Measurements from ENCODE around the gene NANOS2.
"Not testable (repeated sequence)": the region's sequence is repeated elsewhere in the genome, so short reads cannot be mapped to it uniquely, and the experiment has no call there.

The NANOS2 gene

GRCh38 chr19:45874620-45874966, 40.0 kb downstream of the NANOS2 start:
- H3K4me3 ChIP-seq (ENCODE audit: low read depth, low read length) = no peak overlapping the region
- DNase-seq (ENCODE audit: low read depth) = no peak
- no peak for TF ChIP-seq CTCF (conservative IDR thresholded peaks at IDR 0.05; ENCODE audit: low read depth, low read length)

DNA sequence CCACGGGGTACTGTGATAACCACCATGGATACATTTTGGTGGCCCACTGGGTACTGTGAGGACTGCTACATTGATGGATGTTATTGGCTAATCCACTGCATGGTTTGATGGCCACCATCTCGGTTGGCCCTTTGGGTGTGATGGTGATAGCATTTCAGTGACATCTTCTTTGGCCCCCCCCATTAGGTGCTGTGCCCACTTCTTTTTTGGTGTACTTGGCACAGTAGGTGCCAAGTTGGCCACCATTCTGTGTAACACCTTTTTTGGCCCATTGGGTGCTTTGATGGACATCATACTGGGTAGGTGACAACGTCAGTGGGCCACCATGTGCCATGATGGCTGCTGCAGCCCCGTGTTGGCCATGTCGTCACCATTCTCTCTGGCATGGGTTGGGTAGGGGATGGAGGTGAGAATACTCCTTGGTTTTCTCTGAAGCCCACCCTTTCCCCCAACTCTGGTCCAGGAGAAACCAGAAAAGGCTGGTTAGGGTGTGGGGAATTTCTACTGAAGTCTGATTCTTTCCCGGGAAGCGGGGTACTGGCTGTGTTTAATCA, 41.3 kb downstream of the NANOS2 start:
- no peak for TF ChIP-seq CTCF (conservative IDR thresholded peaks at IDR 0.05; ENCODE audit: low read depth, low read length)
- no peak overlapping the region for H3K4me3 ChIP-seq (ENCODE audit: low read depth, low read length)
- no peak for DNase-seq (ENCODE audit: low read depth)

DNA sequence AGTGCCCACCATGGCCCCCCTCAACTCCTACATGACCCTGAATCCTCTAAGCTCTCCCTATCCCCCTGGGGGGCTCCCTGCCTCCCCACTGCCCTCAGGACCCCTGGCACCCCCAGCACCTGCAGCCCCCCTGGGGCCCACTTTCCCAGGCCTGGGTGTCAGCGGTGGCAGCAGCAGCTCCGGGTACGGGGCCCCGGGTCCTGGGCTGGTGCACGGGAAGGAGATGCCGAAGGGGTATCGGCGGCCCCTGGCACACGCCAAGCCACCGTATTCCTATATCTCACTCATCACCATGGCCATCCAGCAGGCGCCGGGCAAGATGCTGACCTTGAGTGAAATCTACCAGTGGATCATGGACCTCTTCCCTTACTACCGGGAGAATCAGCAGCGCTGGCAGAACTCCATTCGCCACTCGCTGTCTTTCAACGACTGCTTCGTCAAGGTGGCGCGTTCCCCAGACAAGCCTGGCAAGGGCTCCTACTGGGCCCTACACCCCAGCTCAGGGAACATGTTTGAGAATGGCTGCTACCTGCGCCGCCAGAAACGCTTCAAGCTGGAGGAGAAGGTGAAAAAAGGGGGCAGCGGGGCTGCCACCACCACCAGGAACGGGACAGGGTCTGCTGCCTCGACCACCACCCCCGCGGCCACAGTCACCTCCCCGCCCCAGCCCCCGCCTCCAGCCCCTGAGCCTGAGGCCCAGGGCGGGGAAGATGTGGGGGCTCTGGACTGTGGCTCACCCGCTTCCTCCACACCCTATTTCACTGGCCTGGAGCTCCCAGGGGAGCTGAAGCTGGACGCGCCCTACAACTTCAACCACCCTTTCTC, 42.3 kb downstream of the NANOS2 start:
- TF ChIP-seq CTCF (conservative IDR thresholded peaks at IDR 0.05; ENCODE audit: low read depth, low read length) = no peak
- no peak overlapping the region for H3K4me3 ChIP-seq (ENCODE audit: low read depth, low read length)
- no peak for DNase-seq (ENCODE audit: low read depth)

- no peak for DNase-seq (ENCODE audit: low read depth)
- H3K4me3 ChIP-seq (ENCODE audit: low read depth, low read length) = no peak overlapping the region
- no peak for TF ChIP-seq CTCF (conservative IDR thresholded peaks at IDR 0.05; ENCODE audit: low read depth, low read length)
Observed at GRCh38 chr19:45870798-45871197, 43.8 kb downstream of the NANOS2 start.

DNA sequence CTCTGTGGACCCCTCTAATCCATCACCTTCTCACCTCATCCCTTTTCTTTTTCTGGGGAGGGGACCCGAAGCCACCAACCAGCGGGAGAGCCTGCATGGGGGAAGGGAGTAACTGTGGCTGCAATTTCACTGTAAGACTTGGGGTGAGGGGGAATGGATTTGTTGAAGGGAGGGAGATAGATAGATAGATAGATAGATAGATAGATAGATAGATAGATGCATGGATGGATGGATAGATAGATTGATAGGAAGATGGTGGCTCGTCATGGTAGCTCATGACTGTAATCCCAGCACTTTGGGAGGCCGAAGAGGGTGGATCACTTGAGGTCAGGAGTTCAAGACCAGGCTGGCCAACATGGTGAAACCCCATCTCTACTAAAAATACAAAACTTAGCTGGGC, 47.3 kb downstream of the NANOS2 start:
- H3K4me3 ChIP-seq (ENCODE audit: low read depth, low read length); DNase-seq (ENCODE audit: low read depth): not testable (repeated sequence)

- H3K4me3 ChIP-seq (ENCODE audit: low read depth, low read length) = no peak overlapping the region
- DNase-seq (ENCODE audit: low read depth) = no peak
- TF ChIP-seq CTCF (conservative IDR thresholded peaks at IDR 0.05; ENCODE audit: low read depth, low read length) = no peak
Observed at GRCh38 chr19:45866400-45867176, 48.0 kb downstream of the NANOS2 start.

GRCh38 chr19:45865269-45865948, 49.2 kb downstream of the NANOS2 start:
- no peak for TF ChIP-seq CTCF (conservative IDR thresholded peaks at IDR 0.05; ENCODE audit: low read depth, low read length)
- no peak overlapping the region for H3K4me3 ChIP-seq (ENCODE audit: low read depth, low read length)
- no peak for DNase-seq (ENCODE audit: low read depth)

Data from choroid plexus epithelial cell (primary cell).